ENCODE measurements around the gene SMYD4. TPM values are rescaled to one million over a fixed set of nuclear protein-coding genes. Genes with fewer than 3 reads are reported as not detected.

Gene SMYD4, protein sequence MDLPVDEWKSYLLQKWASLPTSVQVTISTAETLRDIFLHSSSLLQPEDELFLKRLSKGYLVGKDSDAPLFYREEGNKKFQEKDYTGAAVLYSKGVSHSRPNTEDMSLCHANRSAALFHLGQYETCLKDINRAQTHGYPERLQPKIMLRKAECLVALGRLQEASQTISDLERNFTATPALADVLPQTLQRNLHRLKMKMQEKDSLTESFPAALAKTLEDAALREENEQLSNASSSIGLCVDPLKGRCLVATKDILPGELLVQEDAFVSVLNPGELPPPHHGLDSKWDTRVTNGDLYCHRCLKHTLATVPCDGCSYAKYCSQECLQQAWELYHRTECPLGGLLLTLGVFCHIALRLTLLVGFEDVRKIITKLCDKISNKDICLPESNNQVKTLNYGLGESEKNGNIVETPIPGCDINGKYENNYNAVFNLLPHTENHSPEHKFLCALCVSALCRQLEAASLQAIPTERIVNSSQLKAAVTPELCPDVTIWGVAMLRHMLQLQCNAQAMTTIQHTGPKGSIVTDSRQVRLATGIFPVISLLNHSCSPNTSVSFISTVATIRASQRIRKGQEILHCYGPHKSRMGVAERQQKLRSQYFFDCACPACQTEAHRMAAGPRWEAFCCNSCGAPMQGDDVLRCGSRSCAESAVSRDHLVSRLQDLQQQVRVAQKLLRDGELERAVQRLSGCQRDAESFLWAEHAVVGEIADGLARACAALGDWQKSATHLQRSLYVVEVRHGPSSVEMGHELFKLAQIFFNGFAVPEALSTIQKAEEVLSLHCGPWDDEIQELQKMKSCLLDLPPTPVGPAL
- total RNA-seq = 10 to 100 TPM; 14.7 to 35.6 (median 19.8) TPM

DNA sequence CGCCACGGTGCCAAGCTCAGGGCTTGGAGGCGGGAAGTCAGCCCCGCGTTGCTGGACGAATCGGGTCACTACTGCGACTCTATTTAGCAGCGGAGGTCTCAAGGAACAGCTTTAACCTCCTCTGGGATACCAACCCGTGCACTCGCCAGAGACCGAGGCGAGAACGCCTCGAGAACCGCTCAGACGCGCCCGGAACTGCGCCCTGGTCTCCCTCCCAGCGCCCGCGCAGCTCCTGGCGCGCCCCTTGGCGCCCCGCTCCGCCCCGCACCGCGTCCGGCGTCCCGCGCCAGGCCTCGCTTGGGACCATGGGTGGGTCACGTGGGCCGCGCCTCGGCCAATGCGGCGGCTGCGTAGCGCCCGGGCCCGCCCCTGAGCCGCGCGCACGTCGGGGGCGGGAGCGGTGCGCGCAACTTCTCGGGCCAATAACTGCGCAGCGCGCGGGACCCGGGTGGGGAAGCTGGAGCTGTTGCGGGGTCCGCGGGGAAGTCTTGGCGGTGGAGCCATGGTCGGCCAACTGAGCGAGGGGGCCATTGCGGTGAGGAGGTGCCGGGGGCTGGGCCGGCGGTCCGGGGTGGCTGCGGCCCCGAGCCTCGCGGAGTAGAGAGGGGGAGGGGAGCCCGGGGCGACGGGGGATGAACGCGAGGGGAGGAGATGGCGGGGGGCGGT, at the start of gene SMYD4, which contains the start of gene RPA1:
Gene SMYD4 (minus strand): TSS at position 311 of the 666 bp plus-strand sequence. CDS start 1,908 bp downstream, outside the sequence.
Gene RPA1 (plus strand): TSS at position 414 of the 666 bp plus-strand sequence. CDS start 89 bp downstream, at position 503.
- TF ChIP-seq, protein P1, sequence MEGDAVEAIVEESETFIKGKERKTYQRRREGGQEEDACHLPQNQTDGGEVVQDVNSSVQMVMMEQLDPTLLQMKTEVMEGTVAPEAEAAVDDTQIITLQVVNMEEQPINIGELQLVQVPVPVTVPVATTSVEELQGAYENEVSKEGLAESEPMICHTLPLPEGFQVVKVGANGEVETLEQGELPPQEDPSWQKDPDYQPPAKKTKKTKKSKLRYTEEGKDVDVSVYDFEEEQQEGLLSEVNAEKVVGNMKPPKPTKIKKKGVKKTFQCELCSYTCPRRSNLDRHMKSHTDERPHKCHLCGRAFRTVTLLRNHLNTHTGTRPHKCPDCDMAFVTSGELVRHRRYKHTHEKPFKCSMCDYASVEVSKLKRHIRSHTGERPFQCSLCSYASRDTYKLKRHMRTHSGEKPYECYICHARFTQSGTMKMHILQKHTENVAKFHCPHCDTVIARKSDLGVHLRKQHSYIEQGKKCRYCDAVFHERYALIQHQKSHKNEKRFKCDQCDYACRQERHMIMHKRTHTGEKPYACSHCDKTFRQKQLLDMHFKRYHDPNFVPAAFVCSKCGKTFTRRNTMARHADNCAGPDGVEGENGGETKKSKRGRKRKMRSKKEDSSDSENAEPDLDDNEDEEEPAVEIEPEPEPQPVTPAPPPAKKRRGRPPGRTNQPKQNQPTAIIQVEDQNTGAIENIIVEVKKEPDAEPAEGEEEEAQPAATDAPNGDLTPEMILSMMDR (IDR thresholded peaks at IDR 0.05; ENCODE audit: low read depth) = no peak

DNA sequence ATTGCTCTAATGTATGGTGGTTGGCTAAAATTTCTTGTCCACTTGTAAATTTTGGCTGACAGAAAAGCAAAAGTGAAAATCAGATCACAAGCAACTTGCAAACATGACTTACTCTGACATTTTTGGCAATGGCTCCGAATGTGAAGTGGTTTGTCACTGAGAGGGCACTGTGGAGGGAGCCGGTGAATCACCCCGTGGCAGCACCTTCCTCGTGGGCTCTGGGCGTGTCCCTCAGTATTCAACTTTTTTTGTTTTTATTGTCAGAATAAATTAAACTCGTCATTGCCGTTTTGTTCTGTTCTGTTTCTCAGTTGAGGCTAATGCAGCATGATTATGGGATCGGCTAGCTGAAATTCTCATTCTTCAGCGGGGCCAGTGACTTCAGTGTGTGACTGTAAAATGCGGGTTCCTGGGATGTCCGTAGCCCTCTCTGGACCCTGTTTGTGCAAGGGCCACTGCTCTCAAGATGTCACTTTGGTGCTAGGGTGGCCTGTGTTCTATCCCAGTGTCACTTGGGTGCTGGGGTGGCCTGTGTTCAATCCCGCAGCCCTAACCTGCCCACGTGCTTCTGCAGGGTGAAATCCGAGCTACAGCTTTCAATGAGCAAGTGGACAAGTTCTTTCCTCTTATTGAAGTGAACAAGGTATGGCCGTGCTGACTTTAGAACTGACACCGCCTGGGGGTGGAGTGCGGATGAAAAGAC, 48.9 kb upstream of the SMYD4 start:
- TF ChIP-seq, protein P1 (IDR thresholded peaks at IDR 0.05; ENCODE audit: low read depth) = no peak

DNA sequence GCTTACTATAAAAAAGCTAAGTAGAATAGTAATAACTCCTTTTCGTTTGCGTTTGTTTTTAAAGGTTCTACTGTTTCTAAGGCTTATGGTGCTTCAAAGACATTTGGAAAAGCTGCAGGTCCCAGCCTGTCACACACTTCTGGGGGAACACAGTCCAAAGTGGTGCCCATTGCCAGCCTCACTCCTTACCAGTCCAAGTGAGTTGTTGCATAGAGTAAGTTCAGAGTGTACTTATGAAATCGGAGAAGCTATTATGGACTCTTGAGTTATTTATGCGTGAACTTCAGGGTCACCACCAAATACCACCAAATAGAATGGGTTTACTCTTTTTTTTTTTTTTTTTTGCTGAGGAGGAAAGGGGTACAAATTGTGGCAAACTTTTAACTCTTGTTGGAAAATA, 45.9 kb upstream of the SMYD4 start:
- TF ChIP-seq, protein P1 (IDR thresholded peaks at IDR 0.05; ENCODE audit: low read depth) = no peak

DNA sequence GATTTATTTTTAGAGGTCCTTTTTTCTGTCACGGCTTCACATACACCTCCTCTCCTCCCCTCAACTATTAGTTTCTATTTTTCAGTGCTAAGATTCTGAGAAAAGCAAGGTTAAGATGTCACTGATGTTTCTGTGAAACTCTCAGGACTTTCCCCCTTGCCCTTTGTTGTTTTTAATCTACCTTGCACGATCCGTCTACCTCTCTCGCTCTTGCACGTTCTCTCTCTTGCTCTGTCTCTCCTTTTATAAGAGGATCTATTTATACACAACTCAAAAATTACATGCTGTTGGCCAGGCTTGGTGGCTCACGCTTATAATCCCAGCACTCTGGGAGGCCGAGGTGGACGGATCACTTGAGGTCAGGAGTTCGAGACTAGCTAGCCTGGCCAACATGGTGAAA, 43.7 kb upstream of the SMYD4 start:
- TF ChIP-seq, protein P1 (IDR thresholded peaks at IDR 0.05; ENCODE audit: low read depth) = no peak

DNA sequence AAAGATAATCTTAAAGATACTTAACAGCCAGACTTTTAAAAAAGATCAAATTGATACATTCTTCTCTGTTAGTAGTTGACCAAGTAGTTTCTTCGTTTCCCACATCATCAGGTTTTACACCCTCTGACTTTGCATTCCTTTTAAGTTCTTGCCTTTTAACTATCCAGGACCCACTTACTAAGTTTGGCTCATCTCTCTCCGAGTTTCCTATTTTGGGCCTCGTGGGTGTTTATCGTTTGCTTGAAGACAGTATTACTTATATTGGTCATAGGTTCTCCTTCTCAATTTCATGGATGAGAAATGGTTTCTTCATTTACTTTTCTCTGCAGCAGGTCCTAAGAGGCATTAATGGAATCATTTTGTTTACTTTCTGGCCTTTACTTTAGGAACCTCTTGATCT, 43.3 kb upstream of the SMYD4 start:
- TF ChIP-seq, protein P1 (IDR thresholded peaks at IDR 0.05; ENCODE audit: low read depth) = no peak

DNA sequence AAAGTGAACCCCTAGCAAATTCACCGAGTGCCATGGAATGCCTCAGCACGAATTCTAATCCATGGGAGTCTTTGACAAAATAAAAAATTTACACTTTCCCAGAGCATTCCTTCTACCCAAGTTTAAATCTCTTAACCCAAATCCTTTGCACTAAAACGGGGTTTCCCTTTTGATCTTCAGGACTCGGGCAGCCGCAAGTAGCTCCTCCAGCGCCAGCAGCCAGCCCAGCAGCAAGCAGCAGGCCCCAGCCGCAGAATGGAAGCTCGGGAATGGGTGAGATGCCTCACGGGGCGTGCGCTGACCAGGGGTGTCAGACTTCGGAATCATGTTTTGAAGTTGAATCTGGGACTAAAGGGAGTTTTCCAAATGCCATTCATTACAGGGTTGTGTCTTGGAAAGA, 42.6 kb upstream of the SMYD4 start:
- TF ChIP-seq, protein P1 (IDR thresholded peaks at IDR 0.05; ENCODE audit: low read depth) = no peak
